GM21423 (cell line): ENCODE data around the gene BACH2.
A peak's percentile ranks its signal among the peaks of the same experiment; 100 is the strongest.
"Not testable (repeated sequence)": the region's sequence is repeated elsewhere in the genome, so short reads cannot be mapped to it uniquely, and the experiment has no call there.

Experiments used
- ATAC-seq: cut with Tn5 transposase; IDR thresholded peaks from one replicate; pipeline ENCODE4 v1.9.1; 2021; ENCODE audit warnings: mild to moderate bottlenecking, moderate library complexity; ENCODE audit not compliant: unreplicated experiment

The BACH2 gene

GRCh38 chr6:90216072-90216977 is 80.3 kb downstream of the BACH2 start:
- peak; percentile 78 for ATAC-seq

- ATAC-seq, result no peak
Observed at GRCh38 chr6:90214966-90215365, 81.7 kb downstream of the BACH2 start.

- no peak for ATAC-seq
Observed at GRCh38 chr6:90214461-90214860, 82.2 kb downstream of the BACH2 start.

GRCh38 chr6:90212274-90212673 is 84.4 kb downstream of the BACH2 start:
- ATAC-seq, result no peak

GRCh38 chr6:90209527-90209926 is 87.1 kb downstream of the BACH2 start:
- no peak for ATAC-seq

- ATAC-seq, result not testable (repeated sequence)
Observed at GRCh38 chr6:90208690-90209089, 88.0 kb downstream of the BACH2 start.

- ATAC-seq, result no peak
Observed at GRCh38 chr6:90204327-90205056, 92.2 kb downstream of the BACH2 start.

GRCh38 chr6:90203672-90204071 is 93.0 kb downstream of the BACH2 start:
- ATAC-seq, result no peak

GRCh38 chr6:90202156-90202555 is 94.5 kb downstream of the BACH2 start:
- ATAC-seq, result no peak

GRCh38 chr6:90199900-90200299 is 96.7 kb downstream of the BACH2 start:
- no peak for ATAC-seq

- ATAC-seq, result no peak
Observed at GRCh38 chr6:90198758-90199425, 97.8 kb downstream of the BACH2 start.

- no peak for ATAC-seq
Observed at GRCh38 chr6:90197854-90198496, 98.7 kb downstream of the BACH2 start.

GRCh38 chr6:90195094-90195829 is 101.4 kb downstream of the BACH2 start:
- ATAC-seq, result no peak

GRCh38 chr6:90194371-90194841 is 102.2 kb downstream of the BACH2 start:
- ATAC-seq, result no peak

GRCh38 chr6:90193359-90193758 is 103.3 kb downstream of the BACH2 start:
- ATAC-seq, result no peak

GRCh38 chr6:90192857-90193256 is 103.8 kb downstream of the BACH2 start:
- ATAC-seq, result no peak

GRCh38 chr6:90190752-90191395 is 105.8 kb downstream of the BACH2 start:
- ATAC-seq, result no peak

GRCh38 chr6:90190131-90190530 is 106.5 kb downstream of the BACH2 start:
- ATAC-seq, result no peak

- ATAC-seq, result no peak
Observed at GRCh38 chr6:90187437-90188121, 109.1 kb downstream of the BACH2 start.
